Smooth muscle cell (in vitro differentiated cells): Measurements from ENCODE around the gene TSPAN10. TPM values are rescaled to one million over a fixed set of nuclear protein-coding genes. Genes with fewer than 3 reads are reported as not detected.
A peak's percentile ranks its signal among the peaks of the same experiment; 100 is the strongest.

Source experiments
- DNase-seq: peaks from one replicate; lab custom pipeline; 2025; ENCODE audit not compliant: unreplicated experiment; lab: John Stamatoyannopoulos, UW
- H2AFZ ChIP-seq: fragments of 200-600 bp; sonication (generic); 2 replicates; pipeline ENCODE4 v1.6.0; 2016; ENCODE audit warnings: antibody characterized with exemption, low read depth, mild to moderate bottlenecking
- H3F3A ChIP-seq: fragments of 200-600 bp; sonication (generic); 2 replicates; pipeline ENCODE4 v1.6.0; 2017; ENCODE audit warnings: antibody characterized with exemption, low read depth
- H3K27ac ChIP-seq: fragments of 200-600 bp; sonication (generic); 2 replicates; pipeline ENCODE4 v1.5.1; 2016; ENCODE audit warnings: low read depth, mild to moderate bottlenecking
- H3K27me3 ChIP-seq: fragments of 200-600 bp; sonication (generic); 2 replicates; pipeline ENCODE4 v1.6.1; 2016; ENCODE audit warnings: low read depth, mild to moderate bottlenecking
- H3K36me3 ChIP-seq: fragments of 200-600 bp; sonication (generic); 2 replicates; pipeline ENCODE4 v1.5.1; 2016; ENCODE audit warnings: low read depth
- H3K4me1 ChIP-seq: fragments of 200-600 bp; sonication (generic); 2 replicates; pipeline ENCODE4 v1.5.1; 2016; ENCODE audit warnings: low read depth
- H3K4me2 ChIP-seq: fragments of 200-600 bp; sonication (generic); 2 replicates; pipeline ENCODE4 v1.6.0; 2016; ENCODE audit warnings: mild to moderate bottlenecking
- H3K4me3 ChIP-seq: fragments of 200-600 bp; sonication (generic); 2 replicates; pipeline ENCODE4 v1.5.1; 2016; ENCODE audit warnings: mild to moderate bottlenecking
- H3K79me2 ChIP-seq: fragments of 200-600 bp; sonication (generic); 2 replicates; pipeline ENCODE4 v1.6.0; 2016; ENCODE audit warnings: low read depth, mild to moderate bottlenecking
- H3K9ac ChIP-seq: fragments of 200-600 bp; sonication (generic); 2 replicates; pipeline ENCODE4 v1.6.0; 2016; ENCODE audit warnings: low read depth
- H3K9me3 ChIP-seq: fragments of 200-600 bp; sonication (generic); replicated peaks from 2 replicates; pipeline ENCODE4 v1.5.1; 2016; ENCODE audit warnings: low read depth
- H4K20me1 ChIP-seq: fragments of 200-600 bp; sonication (generic); 2 replicates; pipeline ENCODE4 v1.6.0; 2016; ENCODE audit warnings: low read depth
- CTCF ChIP-seq: fragments of 200-600 bp; sonication (generic); IDR thresholded peaks from 2 replicates; pipeline ENCODE4 v1.5.1; 2017; ENCODE audit warnings: borderline replicate concordance, mild to moderate bottlenecking, antibody characterized with exemption; ENCODE audit not compliant: insufficient read depth, poor library complexity, severe bottlenecking
- WGBS: methylation state at CpG from one replicate; pipeline ENCODE4 v1.1.7; 2016; ENCODE audit warnings: low lambda C conversion rate; 5-methylcytosine and 5-hydroxymethylcytosine counted together
- polyA plus RNA-seq: library from polyadenylated mRNA; unstranded; fragments of >200 nt; fragmentation: Nextera tagmentation; extraction: Ambion mirVana; gene quantifications from 2 replicates; pipeline ENCODE4 v1.2.1, GENCODE V29; 2016
- total RNA-seq: library from RNA; depleted of rRNA; stranded (reverse); fragments of >200 nt; gene quantifications from 2 replicates; pipeline ENCODE4 v1.2.3, GENCODE V29; 2014

The TSPAN10 gene
- total and polyA plus RNA-seq, 2 experiments from 2014 or later: 0.67 to 1.2 TPM

GRCh38 chr17:81650951-81651350, 14.0 kb downstream of the TSPAN10 start:
- DNase-seq: no peak
- H3K4me3 ChIP-seq: no peak overlapping the region
- H4K20me1 ChIP-seq: no peaks in the 10 kb centered on the region

GRCh38 chr17:81651692-81652091, 14.7 kb downstream of the TSPAN10 start:
- WGBS: 91% methylated on average over 10 of the region's 10 CpGs
- Histone ChIP-seq H3K4me2 (no peak overlapping the region), H3K9me3 (no peaks in the 10 kb centered on the region), H3K27me3 (peaks cover 20% of the 10 kb centered on the region), H3F3A (no peaks in the 10 kb centered on the region), H3K4me1 (peaks cover 3% of the 10 kb centered on the region), H3K36me3 (no peaks in the 10 kb centered on the region), H3K27ac (no peak overlapping the region), H4K20me1 (no peaks in the 10 kb centered on the region), H3K4me3 (no peak overlapping the region), H3K9ac (no peak overlapping the region), H3K79me2 (no peaks in the 10 kb centered on the region), H2AFZ (no peak overlapping the region)
- no peak for DNase-seq
- TF ChIP-seq CTCF: no peak

More at GRCh38 chr17:81650951-81651350, 14.0 kb downstream of the TSPAN10 start:
- no peak overlapping the region for H3K4me2 ChIP-seq
- no peak overlapping the region for H3K27ac ChIP-seq
- no peaks in the 10 kb centered on the region for H3F3A ChIP-seq
- no peaks in the 10 kb centered on the region for H3K9me3 ChIP-seq
- H3K79me2 ChIP-seq: no peaks in the 10 kb centered on the region
- no peak overlapping the region for H2AFZ ChIP-seq
- H3K4me1 ChIP-seq: peaks cover 3% of the 10 kb centered on the region
- no peak for TF ChIP-seq CTCF
- 94% methylated on average over 9 of the region's 9 CpGs for WGBS
- no peak overlapping the region for H3K9ac ChIP-seq
- peaks cover 20% of the 10 kb centered on the region for H3K27me3 ChIP-seq
- no peaks in the 10 kb centered on the region for H3K36me3 ChIP-seq

GRCh38 chr17:81652906-81653771, 16.1 kb downstream of the TSPAN10 start:
- Histone ChIP-seq H3K9ac (no peak overlapping the region), H3K27ac (no peak overlapping the region), H2AFZ (peak overlapping the region; percentile 81), H3F3A (no peaks in the 10 kb centered on the region), H3K79me2 (no peaks in the 10 kb centered on the region), H3K9me3 (no peaks in the 10 kb centered on the region), H4K20me1 (no peaks in the 10 kb centered on the region), H3K36me3 (no peaks in the 10 kb centered on the region), H3K4me2 (peak overlapping the region; percentile 74), H3K4me1 (peaks cover 3% of the 10 kb centered on the region), H3K4me3 (no peak overlapping the region), H3K27me3 (peaks cover 10% of the 10 kb centered on the region)
- 50% methylated on average over 27 of the region's 27 CpGs for WGBS
- no peak for TF ChIP-seq CTCF
- no peak for DNase-seq
